Smooth muscle cell (in vitro differentiated cells): ENCODE results near the gene BPIFB1. TPM values are rescaled to one million over a fixed set of nuclear protein-coding genes. Genes with fewer than 3 reads are reported as not detected.

Experiments used
- DNase-seq: peaks from one replicate; lab custom pipeline; 2025; ENCODE audit not compliant: unreplicated experiment; lab: John Stamatoyannopoulos, UW
- H2AFZ ChIP-seq: fragments of 200-600 bp; sonication (generic); 2 replicates; pipeline ENCODE4 v1.6.0; 2016; ENCODE audit warnings: antibody characterized with exemption, low read depth, mild to moderate bottlenecking
- H3F3A ChIP-seq: fragments of 200-600 bp; sonication (generic); 2 replicates; pipeline ENCODE4 v1.6.0; 2017; ENCODE audit warnings: antibody characterized with exemption, low read depth
- H3K27ac ChIP-seq: fragments of 200-600 bp; sonication (generic); 2 replicates; pipeline ENCODE4 v1.5.1; 2016; ENCODE audit warnings: low read depth, mild to moderate bottlenecking
- H3K27me3 ChIP-seq: fragments of 200-600 bp; sonication (generic); 2 replicates; pipeline ENCODE4 v1.6.1; 2016; ENCODE audit warnings: low read depth, mild to moderate bottlenecking
- H3K36me3 ChIP-seq: fragments of 200-600 bp; sonication (generic); 2 replicates; pipeline ENCODE4 v1.5.1; 2016; ENCODE audit warnings: low read depth
- H3K4me1 ChIP-seq: fragments of 200-600 bp; sonication (generic); 2 replicates; pipeline ENCODE4 v1.5.1; 2016; ENCODE audit warnings: low read depth
- H3K4me2 ChIP-seq: fragments of 200-600 bp; sonication (generic); 2 replicates; pipeline ENCODE4 v1.6.0; 2016; ENCODE audit warnings: mild to moderate bottlenecking
- H3K4me3 ChIP-seq: fragments of 200-600 bp; sonication (generic); 2 replicates; pipeline ENCODE4 v1.5.1; 2016; ENCODE audit warnings: mild to moderate bottlenecking
- H3K79me2 ChIP-seq: fragments of 200-600 bp; sonication (generic); 2 replicates; pipeline ENCODE4 v1.6.0; 2016; ENCODE audit warnings: low read depth, mild to moderate bottlenecking
- H3K9ac ChIP-seq: fragments of 200-600 bp; sonication (generic); 2 replicates; pipeline ENCODE4 v1.6.0; 2016; ENCODE audit warnings: low read depth
- H3K9me3 ChIP-seq: fragments of 200-600 bp; sonication (generic); replicated peaks from 2 replicates; pipeline ENCODE4 v1.5.1; 2016; ENCODE audit warnings: low read depth
- H4K20me1 ChIP-seq: fragments of 200-600 bp; sonication (generic); 2 replicates; pipeline ENCODE4 v1.6.0; 2016; ENCODE audit warnings: low read depth
- whole genome bisulfite sequencing: methylation state at CpG from one replicate; pipeline ENCODE4 v1.1.7; 2016; ENCODE audit warnings: low lambda C conversion rate; 5-methylcytosine and 5-hydroxymethylcytosine counted together
- polyA plus RNA-seq: library from polyadenylated mRNA; unstranded; fragments of >200 nt; fragmentation: Nextera tagmentation; extraction: Ambion mirVana; gene quantifications from 2 replicates; pipeline ENCODE4 v1.2.1, GENCODE V29; 2016
- total RNA-seq: library from RNA; depleted of rRNA; stranded (reverse); fragments of >200 nt; gene quantifications from 2 replicates; pipeline ENCODE4 v1.2.3, GENCODE V29; 2014
- TF ChIP-seq, protein P1 (sequence below): fragments of 200-600 bp; sonication (generic); IDR thresholded peaks from 2 replicates; pipeline ENCODE4 v1.5.1; 2017; ENCODE audit warnings: borderline replicate concordance, mild to moderate bottlenecking, antibody characterized with exemption; ENCODE audit not compliant: insufficient read depth, poor library complexity, severe bottlenecking

Gene BPIFB1
- total and polyA plus RNA-seq, 2 experiments from 2014 or later: not detected

DNA sequence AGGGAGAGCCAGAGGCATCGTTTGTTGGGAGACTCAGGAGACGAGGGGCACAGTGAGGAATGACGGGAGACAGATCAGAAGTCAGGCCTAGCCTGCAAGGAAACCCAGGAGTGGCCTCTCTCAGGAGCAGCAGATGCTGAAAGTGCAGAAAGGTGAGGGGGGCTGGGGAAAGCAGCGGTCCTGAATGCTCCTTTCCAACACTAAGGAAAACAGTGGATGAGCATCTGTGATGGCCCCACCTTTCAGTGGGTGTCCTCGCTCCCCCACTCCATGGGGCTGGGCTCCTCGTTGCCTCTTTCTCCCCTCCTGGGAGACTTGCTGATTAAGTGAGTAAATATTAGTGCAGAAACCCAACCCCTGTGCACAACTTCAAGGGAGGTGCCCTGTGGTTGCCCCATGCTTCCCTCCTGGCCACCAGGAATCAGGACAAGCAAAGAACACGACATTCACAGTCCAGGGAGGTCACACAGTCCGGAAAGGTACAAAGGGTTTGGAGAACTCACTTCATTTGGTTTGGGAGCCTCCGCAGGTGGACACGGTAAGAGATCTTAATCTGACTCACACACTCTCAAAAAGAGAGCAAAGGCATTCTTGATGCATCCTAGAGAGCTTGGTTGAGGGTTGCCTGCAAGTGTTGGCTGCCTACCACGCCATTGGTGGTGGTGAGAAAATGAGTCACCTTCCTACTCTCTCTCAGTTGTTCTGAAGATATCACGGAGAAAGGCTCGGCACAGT is 9.7 kb upstream of the BPIFB1 start:
- no peak overlapping the region for H3K4me3 ChIP-seq
- no peaks in the 10 kb centered on the region for H3K36me3 ChIP-seq
- H3K4me1 ChIP-seq: no peaks in the 10 kb centered on the region
- H3K9ac ChIP-seq: no peak overlapping the region
- 81% methylated on average over 13 of the region's 13 CpGs for WGBS
- no peak overlapping the region for H2AFZ ChIP-seq
- no peak overlapping the region for H3K4me2 ChIP-seq
- H3K79me2 ChIP-seq: no peaks in the 10 kb centered on the region
- DNase-seq: no peak
- no peaks in the 10 kb centered on the region for H3F3A ChIP-seq
- TF ChIP-seq, protein P1, sequence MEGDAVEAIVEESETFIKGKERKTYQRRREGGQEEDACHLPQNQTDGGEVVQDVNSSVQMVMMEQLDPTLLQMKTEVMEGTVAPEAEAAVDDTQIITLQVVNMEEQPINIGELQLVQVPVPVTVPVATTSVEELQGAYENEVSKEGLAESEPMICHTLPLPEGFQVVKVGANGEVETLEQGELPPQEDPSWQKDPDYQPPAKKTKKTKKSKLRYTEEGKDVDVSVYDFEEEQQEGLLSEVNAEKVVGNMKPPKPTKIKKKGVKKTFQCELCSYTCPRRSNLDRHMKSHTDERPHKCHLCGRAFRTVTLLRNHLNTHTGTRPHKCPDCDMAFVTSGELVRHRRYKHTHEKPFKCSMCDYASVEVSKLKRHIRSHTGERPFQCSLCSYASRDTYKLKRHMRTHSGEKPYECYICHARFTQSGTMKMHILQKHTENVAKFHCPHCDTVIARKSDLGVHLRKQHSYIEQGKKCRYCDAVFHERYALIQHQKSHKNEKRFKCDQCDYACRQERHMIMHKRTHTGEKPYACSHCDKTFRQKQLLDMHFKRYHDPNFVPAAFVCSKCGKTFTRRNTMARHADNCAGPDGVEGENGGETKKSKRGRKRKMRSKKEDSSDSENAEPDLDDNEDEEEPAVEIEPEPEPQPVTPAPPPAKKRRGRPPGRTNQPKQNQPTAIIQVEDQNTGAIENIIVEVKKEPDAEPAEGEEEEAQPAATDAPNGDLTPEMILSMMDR: no peak
- peaks cover 30% of the 10 kb centered on the region for H3K27me3 ChIP-seq
- no peaks in the 10 kb centered on the region for H4K20me1 ChIP-seq
- H3K9me3 ChIP-seq: no peaks in the 10 kb centered on the region
- no peak overlapping the region for H3K27ac ChIP-seq

DNA sequence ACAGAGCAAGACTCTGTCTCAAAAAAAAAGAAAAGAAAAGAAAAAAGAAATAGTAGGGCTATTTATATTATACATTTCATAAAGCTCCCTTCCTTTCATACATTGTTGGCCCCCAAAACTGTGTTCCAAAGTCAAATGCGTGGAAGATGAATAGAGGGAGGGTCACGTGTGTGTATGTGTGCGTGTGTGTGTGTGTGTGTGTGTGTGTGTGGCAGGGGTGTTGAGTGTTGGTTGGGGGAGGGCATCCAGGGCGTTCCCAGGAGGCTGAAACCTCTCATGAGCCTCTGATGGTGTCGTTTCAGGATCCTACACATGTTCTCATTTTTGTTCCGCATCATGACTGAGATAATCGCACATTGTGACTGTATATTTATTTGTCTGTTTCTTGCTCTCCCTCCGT is 7.8 kb upstream of the BPIFB1 start:
- no peak overlapping the region for H3K4me3 ChIP-seq
- no peak overlapping the region for H3K4me2 ChIP-seq
- H3K27ac ChIP-seq: no peak overlapping the region
- H2AFZ ChIP-seq: no peak overlapping the region
- no peaks in the 10 kb centered on the region for H3F3A ChIP-seq
- DNase-seq: no peak
- no peaks in the 10 kb centered on the region for H3K4me1 ChIP-seq
- no peaks in the 10 kb centered on the region for H3K79me2 ChIP-seq
- H3K9me3 ChIP-seq: no peaks in the 10 kb centered on the region
- TF ChIP-seq, protein P1: no peak
- H4K20me1 ChIP-seq: no peaks in the 10 kb centered on the region
- H3K9ac ChIP-seq: no peak overlapping the region
- WGBS: 82% methylated on average over 8 of the region's 8 CpGs
- H3K27me3 ChIP-seq: peaks cover 40% of the 10 kb centered on the region
- no peaks in the 10 kb centered on the region for H3K36me3 ChIP-seq

DNA sequence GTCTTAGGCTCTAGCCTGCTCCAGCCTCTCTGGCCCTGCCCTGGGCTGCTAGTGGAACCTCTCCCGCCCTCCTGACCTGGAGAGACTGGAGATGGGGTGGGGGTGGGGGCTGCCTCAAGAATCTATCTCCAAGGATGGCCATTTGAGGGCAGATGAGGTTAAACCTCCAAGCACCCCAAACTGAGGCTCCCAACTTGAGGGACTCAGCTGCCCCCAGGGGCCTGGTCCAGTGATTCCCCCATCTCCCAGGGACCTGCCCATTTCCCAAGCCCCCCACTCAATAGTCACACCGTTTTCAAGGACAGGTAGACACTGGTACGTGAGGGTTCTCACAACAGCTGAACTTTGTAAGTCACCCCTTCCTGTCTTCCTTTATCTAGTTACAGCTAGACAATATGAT is 7.1 kb upstream of the BPIFB1 start:
- no peak overlapping the region for H3K27ac ChIP-seq
- no peak overlapping the region for H3K4me2 ChIP-seq
- no peaks in the 10 kb centered on the region for H3K79me2 ChIP-seq
- H4K20me1 ChIP-seq: no peaks in the 10 kb centered on the region
- no peaks in the 10 kb centered on the region for H3K9me3 ChIP-seq
- no peak for DNase-seq
- no peak overlapping the region for H2AFZ ChIP-seq
- H3K9ac ChIP-seq: no peak overlapping the region
- no peaks in the 10 kb centered on the region for H3K4me1 ChIP-seq
- no peaks in the 10 kb centered on the region for H3K36me3 ChIP-seq
- TF ChIP-seq, protein P1: no peak
- no peaks in the 10 kb centered on the region for H3F3A ChIP-seq
- H3K27me3 ChIP-seq: peaks cover 40% of the 10 kb centered on the region
- H3K4me3 ChIP-seq: no peak overlapping the region
- WGBS: 78% methylated on average over 3 of the region's 3 CpGs
